ENCODE results near the gene SUGCT.

DNA sequence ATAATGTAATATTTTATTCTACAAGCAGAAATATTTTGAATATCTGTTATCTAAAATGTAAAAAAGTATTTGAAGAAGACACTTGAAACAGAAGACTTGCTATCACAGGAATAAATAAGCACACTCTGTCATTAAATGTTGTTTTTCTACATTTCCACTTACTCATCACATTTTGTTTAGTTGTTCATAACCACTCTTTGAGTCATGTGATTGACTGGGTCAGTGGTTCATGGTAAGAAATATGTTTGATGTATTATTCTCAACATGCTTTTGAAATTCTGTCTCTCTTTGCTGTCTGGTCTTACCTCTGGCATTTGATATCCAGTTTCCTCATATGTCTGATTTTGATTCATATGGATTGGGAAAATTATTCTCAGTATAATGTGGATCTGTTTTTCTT lies 171.8 kb downstream of the SUGCT start:
- TF ChIP-seq POLR2A (IDR thresholded peaks at IDR 0.05; ENCODE audit: low read depth, low read length) (no peak), POLR2AphosphoS5 (IDR thresholded peaks at IDR 0.05; ENCODE audit: low read depth, low read length) (no peak), TAF1 (IDR thresholded peaks at IDR 0.05; ENCODE audit: low read depth, low read length) (no peak), PAX5 (IDR thresholded peaks at IDR 0.05; ENCODE audit: insufficient read depth, low read length, severe bottlenecking) (no peak), SPI1 (IDR thresholded peaks at IDR 0.05; ENCODE audit: low read depth, low read length) (no peak), POU2F2 (IDR thresholded peaks at IDR 0.05; ENCODE audit: low read depth, low read length) (no peak)
